Esophagus squamous epithelium (tissue), 5 donors: ENCODE measurements around the gene GMNC. TPM values are rescaled to one million over a fixed set of nuclear protein-coding genes. Genes with fewer than 3 reads are reported as not detected.

Experiments used
- DNase-seq: peaks from one replicate; lab custom pipeline; 2025; lab: John Stamatoyannopoulos, UW
- H3K27ac ChIP-seq, 4 donors: fragments of 200-600 bp; sonication (generic); one replicate each; pipeline ENCODE4 v1.5.1; 2016 to 2019; ENCODE audit warnings: mild to moderate bottlenecking in 1 of 4
- H3K27me3 ChIP-seq, 4 donors: fragments of 200-600 bp; sonication (generic); 1 replicate in 3 of 4; 2 replicates in 1 of 4; pipeline versions ENCODE4 v1.5.1 to v1.6.0; 2017 to 2021; ENCODE audit warnings: antibody characterized with exemption in 1 of 4
- H3K36me3 ChIP-seq, 3 donors: fragments of 200-600 bp; sonication (generic); one replicate each; pipeline ENCODE4 v1.5.1; 2016 to 2019
- H3K4me1 ChIP-seq, 3 donors: fragments of 200-600 bp; sonication (generic); one replicate each; pipeline ENCODE4 v1.5.1; 2017 to 2019
- H3K4me3 ChIP-seq, 4 donors: fragments of 200-600 bp; sonication (generic); 1 replicate in 3 of 4; 2 replicates in 1 of 4; pipeline ENCODE4 v1.5.1; 2016 to 2019; ENCODE audit warnings: mild to moderate bottlenecking in 2 of 4, moderate library complexity in 1 of 4
- H3K9me3 ChIP-seq, 3 donors: fragments of 200-600 bp; sonication (generic); one replicate each; pipeline ENCODE4 v1.5.1; 2016 to 2019
- POLR2A ChIP-seq, 4 donors: fragments of 450-650 bp; IDR thresholded peaks; one replicate each; pipeline ENCODE4 v1.6.1; 2017; ENCODE audit warnings: antibody characterized with exemption in 4 of 4, mild to moderate bottlenecking in 4 of 4, moderate library complexity in 3 of 4
- WGBS, 2 donors: methylation state at CpG; one replicate each; pipeline ENCODE4 v1.1.5; 2018; 5-methylcytosine and 5-hydroxymethylcytosine counted together
- intact Hi-C: fragments of 100-400 bp; cut with DNase I; formaldehyde crosslinking; loops from one replicate; pipeline ENCODE4 v1.15.0; 2022
- total RNA-seq, 4 donors: library from RNA; depleted of rRNA; stranded (reverse); fragments of >200 nt; gene quantifications; one replicate each; pipeline ENCODE4 v1.1.0, GENCODE V29; 2016
- TF ChIP-seq, protein P1 (sequence below), 6 experiments: fragments of 450-650 bp in 4 of 6; fragments of 200-600 bp in 2 of 6; sonication (generic) in 2 of 6; IDR thresholded peaks; one replicate each; pipeline ENCODE4 v1.5.1; 2016 to 2019; ENCODE audit warnings: antibody characterized with exemption in 6 of 6, mild to moderate bottlenecking in 4 of 6, moderate library complexity in 4 of 6
- donor health status: DM: yes; HTN: yes; CAD: no.

The GMNC gene
- total RNA-seq = not detected

- Histone ChIP-seq H3K4me3 (peak within 1 kb of the TSS; percentile 45 to 73 (median 72)), H3K4me1 (peaks cover 0 to 13% (median 0%) of the 10 kb centered on the region in 3 donors), H3K27me3 (peaks cover 0 to 22% (median 0%) of the 10 kb centered on the region in 4 donors), H3K9me3 (no peaks in the 10 kb centered on the region), H3K27ac (peak within 1 kb of the TSS; percentile 30 to 80 (median 76)), H3K36me3 (no peaks in the 10 kb centered on the region)
- TF ChIP-seq, protein P1, sequence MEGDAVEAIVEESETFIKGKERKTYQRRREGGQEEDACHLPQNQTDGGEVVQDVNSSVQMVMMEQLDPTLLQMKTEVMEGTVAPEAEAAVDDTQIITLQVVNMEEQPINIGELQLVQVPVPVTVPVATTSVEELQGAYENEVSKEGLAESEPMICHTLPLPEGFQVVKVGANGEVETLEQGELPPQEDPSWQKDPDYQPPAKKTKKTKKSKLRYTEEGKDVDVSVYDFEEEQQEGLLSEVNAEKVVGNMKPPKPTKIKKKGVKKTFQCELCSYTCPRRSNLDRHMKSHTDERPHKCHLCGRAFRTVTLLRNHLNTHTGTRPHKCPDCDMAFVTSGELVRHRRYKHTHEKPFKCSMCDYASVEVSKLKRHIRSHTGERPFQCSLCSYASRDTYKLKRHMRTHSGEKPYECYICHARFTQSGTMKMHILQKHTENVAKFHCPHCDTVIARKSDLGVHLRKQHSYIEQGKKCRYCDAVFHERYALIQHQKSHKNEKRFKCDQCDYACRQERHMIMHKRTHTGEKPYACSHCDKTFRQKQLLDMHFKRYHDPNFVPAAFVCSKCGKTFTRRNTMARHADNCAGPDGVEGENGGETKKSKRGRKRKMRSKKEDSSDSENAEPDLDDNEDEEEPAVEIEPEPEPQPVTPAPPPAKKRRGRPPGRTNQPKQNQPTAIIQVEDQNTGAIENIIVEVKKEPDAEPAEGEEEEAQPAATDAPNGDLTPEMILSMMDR (IDR thresholded peaks at IDR 0.05) = no peak
- TF ChIP-seq POLR2A (IDR thresholded peaks at IDR 0.05) = peak in 1 of 4 donors; percentile 61
- DNase-seq = no peak
- WGBS, 2 donors = 11 to 28% methylated on average over 8 to 19 of the region's 58 CpGs
- intact Hi-C loops = no loop called here
Observed at GRCh38 chr3:190862209-190863118, at the start of gene GMNC. Gene GMNC (minus strand): TSS chr3:190862694. CDS start chr3:190862615, 79 bp downstream.

DNA sequence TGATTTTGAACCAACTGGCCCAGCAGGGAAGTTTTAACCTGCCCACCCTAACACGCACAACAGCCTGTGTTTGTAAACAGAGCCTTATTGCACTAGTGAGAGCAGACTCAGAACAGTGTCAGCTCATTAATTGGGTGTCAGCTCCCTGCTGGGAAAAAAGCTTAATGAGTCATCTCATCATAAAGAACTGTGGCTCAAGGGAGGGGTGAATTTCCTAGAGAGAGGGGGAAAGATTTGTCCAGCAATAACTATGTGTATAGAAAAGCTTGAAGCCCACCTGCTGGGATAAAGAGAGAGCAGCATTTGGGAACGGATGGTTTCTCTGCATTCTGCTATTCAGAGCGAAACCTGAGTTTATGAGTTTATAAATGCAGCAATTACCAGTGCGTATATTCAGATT lies 48.9 kb upstream of the GMNC start:
- H3K27me3 ChIP-seq = no peaks in the 10 kb centered on the region
- H3K4me3 ChIP-seq = no peak overlapping the region
- no peaks in the 10 kb centered on the region for H3K9me3 ChIP-seq
- no peak for TF ChIP-seq POLR2A (IDR thresholded peaks at IDR 0.05)
- TF ChIP-seq, protein P1 (IDR thresholded peaks at IDR 0.05) = no peak
- 63 to 68% methylated on average over 4 of the region's 4 CpGs for WGBS, 2 donors
- no peak overlapping the region for H3K27ac ChIP-seq
- intact Hi-C loops = no loop called here
- H3K36me3 ChIP-seq = no peaks in the 10 kb centered on the region
- no peaks in the 10 kb centered on the region for H3K4me1 ChIP-seq
- no peak for DNase-seq

DNA sequence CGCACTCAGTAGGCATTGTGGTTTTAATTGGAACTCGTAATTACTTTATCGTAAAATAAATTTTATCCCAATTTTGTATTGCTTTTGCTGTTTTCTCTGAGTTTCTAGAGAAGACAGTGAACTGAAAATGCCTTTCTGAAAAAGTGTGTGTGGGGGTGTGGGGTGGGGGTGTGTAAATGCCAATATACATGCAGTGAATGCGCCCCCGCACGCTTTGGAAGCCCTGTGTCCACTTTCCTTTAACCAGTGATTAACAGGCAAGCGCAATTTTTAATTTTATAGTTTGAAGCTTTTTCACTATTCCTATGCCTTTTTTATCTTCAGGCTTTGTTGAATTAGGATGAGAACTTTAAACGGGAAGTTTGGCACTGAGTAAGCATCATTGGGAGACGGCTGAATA lies 47.4 kb upstream of the GMNC start:
- 85% methylated on average over 9 of the region's 9 CpGs for WGBS, 2 donors
- H3K9me3 ChIP-seq = no peaks in the 10 kb centered on the region
- intact Hi-C loops = no loop called here
- no peaks in the 10 kb centered on the region for H3K4me1 ChIP-seq
- no peak overlapping the region for H3K27ac ChIP-seq
- no peaks in the 10 kb centered on the region for H3K36me3 ChIP-seq
- DNase-seq = no peak
- no peak for TF ChIP-seq POLR2A (IDR thresholded peaks at IDR 0.05)
- TF ChIP-seq, protein P1 (IDR thresholded peaks at IDR 0.05) = no peak
- no peaks in the 10 kb centered on the region for H3K27me3 ChIP-seq
- no peak overlapping the region for H3K4me3 ChIP-seq

GRCh38 chr3:190903156-190903555 lies 40.7 kb upstream of the GMNC start:
- no peak overlapping the region for H3K27ac ChIP-seq
- H3K9me3 ChIP-seq = no peaks in the 10 kb centered on the region
- H3K27me3 ChIP-seq = no peaks in the 10 kb centered on the region
- WGBS, 2 donors = 27 to 33% methylated on average over 1 of the region's 1 CpG
- no peaks in the 10 kb centered on the region for H3K4me1 ChIP-seq
- no peak for DNase-seq
- H3K4me3 ChIP-seq = no peak overlapping the region
- no peak for TF ChIP-seq POLR2A (IDR thresholded peaks at IDR 0.05)
- TF ChIP-seq, protein P1 (IDR thresholded peaks at IDR 0.05) = no peak
- intact Hi-C loops = no loop called here
- H3K36me3 ChIP-seq = no peaks in the 10 kb centered on the region

DNA sequence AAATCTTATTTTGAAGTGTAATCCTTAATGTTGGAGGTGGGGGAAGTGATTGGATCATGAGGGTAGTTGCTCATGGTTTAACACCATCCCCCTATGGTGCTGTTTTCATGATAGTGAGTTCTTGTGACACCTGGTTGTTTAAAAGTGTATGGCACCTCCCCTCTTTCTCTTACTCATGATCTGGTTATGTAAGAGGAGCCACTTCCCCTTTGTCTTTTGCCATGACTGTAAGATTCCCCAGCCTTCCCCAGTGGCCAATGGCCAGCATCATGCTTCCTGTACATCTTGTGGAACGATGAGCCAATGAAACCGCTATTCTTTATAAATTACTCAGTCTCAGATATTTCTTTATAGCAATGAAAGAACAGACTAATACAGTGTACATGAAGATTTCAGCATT lies 39.8 kb upstream of the GMNC start:
- H3K36me3 ChIP-seq = no peaks in the 10 kb centered on the region
- H3K4me3 ChIP-seq = no peak overlapping the region
- H3K4me1 ChIP-seq = no peaks in the 10 kb centered on the region
- no peak overlapping the region for H3K27ac ChIP-seq
- intact Hi-C loops = no loop called here
- H3K27me3 ChIP-seq = no peaks in the 10 kb centered on the region
- no peaks in the 10 kb centered on the region for H3K9me3 ChIP-seq
- DNase-seq = no peak
- WGBS, 2 donors = 33 to 50% methylated on average over 2 of the region's 2 CpGs
- TF ChIP-seq POLR2A (IDR thresholded peaks at IDR 0.05) = no peak
- TF ChIP-seq, protein P1 (IDR thresholded peaks at IDR 0.05) = no peak
